Endometrium (tissue), 2 donors: ENCODE results near the gene TNFSF12.

ENCODE experiments used
- FAIRE-seq: peaks from 2 replicates; lab custom pipeline; 2012; peaks lifted over from hg19 to GRCh38; lab: Jason Lieb, UNC
- donor health status: control.
- donor health status: control.

TNFSF12 gene

GRCh38 chr17:7544911-7545310, 3.9 kb upstream of the TNFSF12 start:
- no peak for FAIRE-seq

- FAIRE-seq, result no peak
Measured at GRCh38 chr17:7549401-7550055, 670 bp downstream of the TNFSF12 start.

- FAIRE-seq, result no peak
Measured at GRCh38 chr17:7550344-7550743, 1.5 kb downstream of the TNFSF12 start.

- no peak for FAIRE-seq
Measured at GRCh38 chr17:7551396-7551795, 2.5 kb downstream of the TNFSF12 start.

GRCh38 chr17:7552621-7553051, 3.8 kb downstream of the TNFSF12 start:
- FAIRE-seq, result no peak

GRCh38 chr17:7553356-7553755, 4.5 kb downstream of the TNFSF12 start:
- FAIRE-seq, result no peak

GRCh38 chr17:7555320-7555948, 6.6 kb downstream of the TNFSF12 start:
- no peak for FAIRE-seq

GRCh38 chr17:7556627-7557026, 7.8 kb downstream of the TNFSF12 start:
- no peak for FAIRE-seq

- FAIRE-seq, result no peak
Measured at GRCh38 chr17:7557147-7557764, 8.4 kb downstream of the TNFSF12 start.

- FAIRE-seq, result no peak
Measured at GRCh38 chr17:7557775-7558543, 9.1 kb downstream of the TNFSF12 start.

GRCh38 chr17:7558544-7559319, 9.9 kb downstream of the TNFSF12 start, which contains the start of gene TNFSF13:
TSS of gene TNFSF13 (plus strand) at chr17:7558750. CDS start at chr17:7559040, 290 bp downstream.
- no peak for FAIRE-seq

- FAIRE-seq, result no peak
Measured at GRCh38 chr17:7559320-7560171, 10.7 kb downstream of the TNFSF12 start.

- no peak for FAIRE-seq
Measured at GRCh38 chr17:7560172-7561027, 11.5 kb downstream of the TNFSF12 start.

GRCh38 chr17:7561028-7561575, 12.2 kb downstream of the TNFSF12 start:
- FAIRE-seq, result no peak

GRCh38 chr17:7561589-7562207, 12.8 kb downstream of the TNFSF12 start, which contains the start of gene SENP3:
TSS of gene SENP3 (plus strand) at chr17:7561919. CDS start at chr17:7563077, 1,158 bp downstream.
- no peak for FAIRE-seq

GRCh38 chr17:7562208-7562605, 13.3 kb downstream of the TNFSF12 start:
- no peak for FAIRE-seq

GRCh38 chr17:7563115-7563869, 14.4 kb downstream of the TNFSF12 start:
- FAIRE-seq, result no peak

GRCh38 chr17:7569571-7569970, 20.7 kb downstream of the TNFSF12 start:
- FAIRE-seq, result no peak
